ENCODE results near the gene DENND2D. TPM values are rescaled to one million over a fixed set of nuclear protein-coding genes. Genes with fewer than 3 reads are reported as not detected.

DENND2D gene
- total RNA-seq, 3 donors from 2014 or later: 42.2 to 65.4 (median 63.3) TPM

DNA sequence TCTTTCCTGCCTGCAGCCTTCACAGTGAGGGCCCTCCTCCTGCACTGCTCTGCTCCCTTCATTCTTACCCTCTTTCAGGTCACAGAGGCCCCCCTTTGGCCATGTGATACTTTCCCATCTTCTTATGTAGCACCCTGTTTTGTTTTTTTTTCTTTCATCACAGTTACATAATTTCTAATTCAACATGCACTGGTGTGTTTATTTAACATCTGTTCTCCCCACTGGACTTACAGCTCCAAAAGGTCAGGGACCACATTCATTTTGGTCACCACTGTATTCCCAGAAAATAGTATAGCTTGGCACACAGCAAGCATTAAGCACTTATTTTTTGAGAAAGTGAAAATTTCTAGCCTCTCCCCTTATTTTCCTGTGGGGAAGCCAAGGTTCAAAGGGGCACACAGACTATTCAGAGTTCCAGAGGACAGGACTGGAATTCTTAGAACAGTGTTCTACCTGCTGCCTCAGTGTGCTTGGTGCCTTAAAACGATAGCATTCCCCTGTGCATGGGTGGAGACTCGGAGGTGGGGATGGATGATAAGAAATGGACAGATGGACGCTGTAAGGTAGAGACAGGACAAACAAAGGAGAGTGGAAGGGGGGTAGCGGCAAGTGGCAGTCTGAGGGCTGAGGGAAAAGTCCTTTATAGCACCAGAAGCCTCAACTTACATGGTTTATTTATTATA is 5.3 kb downstream of the DENND2D start:
- Histone ChIP-seq H3K36me3 (ENCODE audit: low read depth) (peaks cover 4% of the 10 kb centered on the region), H3K9me3 (no peaks in the 10 kb centered on the region), H3K4me3 (no peak overlapping the region), H3K4me1 (ENCODE audit: low read depth) (peaks cover 40% of the 10 kb centered on the region)
- DNase-seq (no peak), ATAC-seq (no peak)
- intact Hi-C loops (cut with DNase I, micrococcal nuclease): no loop called here
- TF ChIP-seq, protein P1, sequence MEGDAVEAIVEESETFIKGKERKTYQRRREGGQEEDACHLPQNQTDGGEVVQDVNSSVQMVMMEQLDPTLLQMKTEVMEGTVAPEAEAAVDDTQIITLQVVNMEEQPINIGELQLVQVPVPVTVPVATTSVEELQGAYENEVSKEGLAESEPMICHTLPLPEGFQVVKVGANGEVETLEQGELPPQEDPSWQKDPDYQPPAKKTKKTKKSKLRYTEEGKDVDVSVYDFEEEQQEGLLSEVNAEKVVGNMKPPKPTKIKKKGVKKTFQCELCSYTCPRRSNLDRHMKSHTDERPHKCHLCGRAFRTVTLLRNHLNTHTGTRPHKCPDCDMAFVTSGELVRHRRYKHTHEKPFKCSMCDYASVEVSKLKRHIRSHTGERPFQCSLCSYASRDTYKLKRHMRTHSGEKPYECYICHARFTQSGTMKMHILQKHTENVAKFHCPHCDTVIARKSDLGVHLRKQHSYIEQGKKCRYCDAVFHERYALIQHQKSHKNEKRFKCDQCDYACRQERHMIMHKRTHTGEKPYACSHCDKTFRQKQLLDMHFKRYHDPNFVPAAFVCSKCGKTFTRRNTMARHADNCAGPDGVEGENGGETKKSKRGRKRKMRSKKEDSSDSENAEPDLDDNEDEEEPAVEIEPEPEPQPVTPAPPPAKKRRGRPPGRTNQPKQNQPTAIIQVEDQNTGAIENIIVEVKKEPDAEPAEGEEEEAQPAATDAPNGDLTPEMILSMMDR (IDR thresholded peaks at IDR 0.05): no peak

DNA sequence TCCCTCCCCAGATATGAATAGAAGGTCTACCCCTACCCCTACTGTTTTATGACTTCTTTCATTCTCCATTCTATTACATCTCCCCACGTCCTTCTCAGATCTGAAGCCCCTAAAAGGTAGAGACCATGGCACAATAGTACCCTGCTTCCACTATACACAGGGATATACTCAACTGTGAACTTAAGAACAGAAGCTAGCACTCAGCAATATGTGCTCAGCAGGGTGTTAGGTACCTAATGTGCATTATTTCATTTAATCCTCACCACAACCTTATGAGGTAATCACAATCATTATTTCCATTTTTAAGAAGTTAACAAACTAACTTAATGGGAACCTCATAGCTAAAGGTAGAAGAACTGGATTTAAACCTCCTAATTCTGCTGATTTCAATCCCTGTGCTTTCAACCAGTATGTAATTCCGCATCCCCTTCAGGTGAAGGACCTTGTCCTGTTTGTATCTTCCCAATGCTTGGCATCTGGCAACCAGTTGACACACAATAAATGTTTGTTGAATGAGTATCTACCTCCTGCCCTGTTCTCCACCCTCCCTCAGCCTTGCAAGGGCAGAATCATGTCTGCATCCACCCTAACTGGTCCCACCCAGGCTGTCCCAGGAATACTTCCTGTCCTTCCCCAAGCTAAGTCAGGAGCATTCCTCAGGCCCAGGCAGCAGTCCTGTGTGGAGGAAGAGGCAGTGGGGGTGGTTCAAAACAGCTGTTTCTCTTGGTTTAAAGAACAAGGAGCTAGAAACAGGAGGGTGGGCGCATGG is 6.5 kb downstream of the DENND2D start:
- H3K36me3 ChIP-seq (ENCODE audit: low read depth): peaks cover 4% of the 10 kb centered on the region
- no peaks in the 10 kb centered on the region for H3K9me3 ChIP-seq
- TF ChIP-seq, protein P1 (IDR thresholded peaks at IDR 0.05): no peak
- H3K4me1 ChIP-seq (ENCODE audit: low read depth): peaks cover 38% of the 10 kb centered on the region
- intact Hi-C loops (cut with DNase I, micrococcal nuclease): no loop called here
- ATAC-seq (peak; percentile 78), DNase-seq (peak in 1 of 3 donors; percentile 43)
- H3K4me3 ChIP-seq: no peak overlapping the region

DNA sequence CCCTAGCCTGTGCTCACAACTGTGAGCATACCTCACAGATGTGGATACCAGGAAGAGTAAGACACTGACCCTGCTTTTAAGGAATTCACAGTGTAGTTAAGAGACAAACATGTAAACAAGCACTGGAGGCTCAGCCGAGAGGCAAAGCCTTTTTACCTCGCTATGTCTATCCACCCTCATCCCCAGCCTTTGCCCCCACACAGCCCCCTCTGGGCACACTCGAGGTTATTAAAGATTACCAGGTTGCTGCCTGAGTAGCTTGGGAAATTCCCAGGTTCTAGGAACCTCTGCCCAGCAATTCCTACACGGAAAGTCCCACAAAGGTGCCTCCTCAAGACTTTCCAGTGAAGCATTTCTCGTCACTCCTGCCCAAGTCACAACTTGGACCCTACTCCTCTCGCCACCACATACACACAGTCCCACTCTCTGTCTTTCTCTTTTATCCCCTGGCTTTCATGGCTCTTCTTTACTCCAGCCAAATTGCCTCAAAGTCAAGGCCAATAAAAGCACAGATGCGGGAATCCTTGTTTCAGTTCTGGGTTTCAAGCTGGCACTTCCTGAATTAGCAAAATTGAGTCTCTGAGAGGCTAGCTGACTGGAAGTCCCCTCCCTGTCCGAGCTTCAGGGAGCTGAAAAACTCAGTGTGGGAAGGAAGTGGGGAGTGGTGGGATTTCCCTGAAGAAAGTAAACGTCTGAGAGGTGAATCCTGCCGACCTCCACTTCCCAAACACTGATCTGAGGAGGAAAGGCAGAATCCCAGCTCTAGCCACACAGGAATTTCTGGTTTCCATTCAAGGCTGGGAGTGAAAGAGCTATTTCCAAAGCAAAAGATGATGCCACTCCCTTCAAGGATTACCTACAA is 7.6 kb downstream of the DENND2D start:
- DNase-seq (no peak), ATAC-seq (peak; percentile 40)
- Histone ChIP-seq H3K4me1 (ENCODE audit: low read depth) (peaks cover 38% of the 10 kb centered on the region), H3K4me3 (no peak overlapping the region), H3K9me3 (no peaks in the 10 kb centered on the region), H3K36me3 (ENCODE audit: low read depth) (peaks cover 4% of the 10 kb centered on the region)
- TF ChIP-seq, protein P1 (IDR thresholded peaks at IDR 0.05): no peak
- intact Hi-C loops (cut with DNase I, micrococcal nuclease): no loop called here

DNA sequence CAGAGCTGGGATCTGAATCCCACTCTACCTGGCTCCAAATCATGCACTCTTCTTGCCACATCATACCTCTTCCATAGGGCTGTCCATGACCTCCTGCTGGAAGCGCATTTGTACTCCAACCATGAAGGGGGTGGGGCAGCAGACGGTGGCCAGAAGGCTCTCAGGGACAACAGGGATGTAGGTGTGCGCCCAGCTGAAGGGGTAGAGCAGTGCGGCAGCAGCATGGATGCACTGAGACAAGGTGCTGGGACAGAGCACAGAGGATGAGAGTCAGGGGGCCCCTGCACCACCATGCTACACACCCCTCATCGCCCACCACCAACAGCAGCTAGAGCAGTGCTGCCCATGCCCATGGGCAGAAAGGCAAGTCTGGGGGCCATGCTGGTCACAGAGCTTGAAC is 8.4 kb downstream of the DENND2D start:
- TF ChIP-seq, protein P1 (IDR thresholded peaks at IDR 0.05): no peak
- Histone ChIP-seq H3K9me3 (no peaks in the 10 kb centered on the region), H3K4me1 (ENCODE audit: low read depth) (peaks cover 38% of the 10 kb centered on the region), H3K4me3 (no peak overlapping the region), H3K36me3 (ENCODE audit: low read depth) (peaks cover 5% of the 10 kb centered on the region)
- intact Hi-C loops (cut with DNase I, micrococcal nuclease): no loop called here
- DNase-seq (no peak), ATAC-seq (no peak)

DNA sequence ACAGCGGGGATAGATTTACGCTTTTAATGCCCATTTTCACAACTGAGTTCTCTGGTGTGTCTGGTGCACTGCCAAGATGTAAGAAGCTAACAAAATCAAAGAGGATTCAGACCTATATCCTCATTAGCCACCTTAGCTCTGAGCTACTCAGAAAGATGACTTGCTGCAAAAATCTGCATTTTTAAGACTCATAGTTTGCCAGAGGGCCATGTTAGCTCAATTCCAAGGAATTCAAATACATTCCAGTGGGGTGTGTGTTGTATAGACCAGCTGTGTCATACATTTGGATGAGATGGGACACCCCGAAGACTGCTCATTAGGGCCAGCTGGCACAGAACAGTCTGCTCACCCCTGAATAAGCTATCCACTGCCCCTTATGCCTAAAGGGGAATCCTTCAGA is 8.9 kb downstream of the DENND2D start:
- Histone ChIP-seq H3K4me1 (ENCODE audit: low read depth) (peaks cover 38% of the 10 kb centered on the region), H3K4me3 (no peak overlapping the region), H3K36me3 (ENCODE audit: low read depth) (peaks cover 5% of the 10 kb centered on the region), H3K9me3 (no peaks in the 10 kb centered on the region)
- ATAC-seq: no peak
- intact Hi-C loops (cut with DNase I, micrococcal nuclease): no loop called here
- TF ChIP-seq, protein P1 (IDR thresholded peaks at IDR 0.05): no peak
- no peak for DNase-seq
